Prostate gland (tissue), 2 donors: ENCODE results near the gene FNDC3B. TPM values are rescaled to one million over a fixed set of nuclear protein-coding genes. Genes with fewer than 3 reads are reported as not detected.

Experiments
- DNase-seq: peaks from one replicate; pipeline ENCODE4 v3.0.0-alpha.2; 2019; ENCODE audit warnings: low spot score
- H3K27ac ChIP-seq, 2 donors: fragments of 200-600 bp; sonication (generic); 2 replicates each; pipeline ENCODE4 v1.5.1; 2017 to 2019
- H3K27me3 ChIP-seq: fragments of 200-600 bp; sonication (generic); replicated peaks from 2 replicates; pipeline ENCODE4 v1.5.1; 2019; ENCODE audit not compliant: insufficient read depth
- H3K36me3 ChIP-seq, 2 donors: fragments of 200-600 bp; sonication (generic); 1 replicate in 1 of 2; 2 replicates in 1 of 2; pipeline versions ENCODE4 v1.5.1 to v1.8.1; 2017 to 2019
- H3K4me1 ChIP-seq: fragments of 200-600 bp; sonication (generic); replicated peaks from 2 replicates; pipeline ENCODE4 v1.5.1; 2019
- H3K4me3 ChIP-seq, 2 donors: fragments of 200-600 bp; sonication (generic); 2 replicates each; pipeline ENCODE4 v1.5.1; 2017 to 2019
- H3K9me3 ChIP-seq: fragments of 200-600 bp; sonication (generic); 2 replicates; pipeline ENCODE4 v1.5.1; 2017
- CTCF ChIP-seq, 4 experiments: fragments of 200-600 bp in 2 of 4; fragments of 450-650 bp in 2 of 4; sonication (generic) in 2 of 4; IDR thresholded peaks; 1 replicate in 3 of 4; 2 replicates in 1 of 4; pipeline ENCODE4 v1.5.1; 2016 to 2019; ENCODE audit warnings: antibody characterized with exemption in 4 of 4, mild to moderate bottlenecking in 2 of 4, moderate library complexity in 2 of 4
- POLR2A ChIP-seq: fragments of 450-650 bp; IDR thresholded peaks from one replicate; pipeline ENCODE4 v1.6.1; 2016; ENCODE audit warnings: antibody characterized with exemption, mild to moderate bottlenecking
- POLR2AphosphoS5 ChIP-seq: sonication (generic); formaldehyde crosslinking; IDR thresholded peaks from one replicate; pipeline ENCODE4 v1.6.1; 2017; ENCODE audit warnings: antibody characterized with exemption
- whole genome bisulfite sequencing: methylation state at CpG from one replicate; pipeline ENCODE4 v1.1.5; 2018; 5-methylcytosine and 5-hydroxymethylcytosine counted together
- intact Hi-C: fragments of 100-400 bp; cut with DNase I; formaldehyde crosslinking; loops from one replicate; pipeline ENCODE4 v1.14.2; 2022
- total RNA-seq, 2 donors: library from RNA; depleted of rRNA; stranded (reverse); fragments of >200 nt; gene quantifications; one replicate each; pipeline ENCODE4 v1.1.0, GENCODE V29; 2016

The FNDC3B gene
- total RNA-seq, 2 donors from 2014 or later = 35.9 to 62.4 TPM

DNA sequence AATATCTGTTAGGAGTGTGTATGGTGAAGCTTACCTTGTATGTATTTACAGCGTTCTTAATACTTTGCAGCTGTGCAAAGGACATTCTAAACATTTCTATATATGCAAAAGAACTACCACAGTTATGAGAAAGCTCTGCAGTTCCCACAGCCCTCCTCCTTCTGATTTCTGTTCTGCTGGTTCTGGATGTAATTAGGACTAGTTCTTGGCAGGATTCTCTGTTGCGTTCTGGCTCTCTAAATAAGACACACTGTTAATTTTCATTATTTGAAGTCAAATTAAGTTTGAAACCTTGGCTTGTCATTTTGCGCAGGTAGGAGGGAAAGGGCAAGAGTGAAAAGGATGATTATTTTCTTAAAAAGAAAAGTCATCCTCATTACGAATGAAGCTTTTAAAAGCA lies 76.4 kb downstream of the FNDC3B start:
- DNase-seq = no peak
- no peak for TF ChIP-seq CTCF (IDR thresholded peaks at IDR 0.05)
- no peak for TF ChIP-seq POLR2AphosphoS5
- TF ChIP-seq POLR2A = no peak

GRCh38 chr3:172118019-172118418 lies 78.6 kb downstream of the FNDC3B start:
- DNase-seq = no peak
- Histone ChIP-seq H3K4me1 (peaks cover 7% of the 10 kb centered on the region), H3K27ac (no peak overlapping the region), H3K27me3 (no peaks in the 10 kb centered on the region), H3K36me3 (no peaks in the 10 kb centered on the region), H3K9me3 (no peaks in the 10 kb centered on the region), H3K4me3 (no peak overlapping the region)
- WGBS = 76% methylated on average over 4 of the region's 4 CpGs
- no peak for TF ChIP-seq CTCF (IDR thresholded peaks at IDR 0.05)
- TF ChIP-seq POLR2AphosphoS5 = no peak
- no peak for TF ChIP-seq POLR2A
- intact Hi-C loops = no loop called here

More for the DNA sequence above, 76.4 kb downstream of the FNDC3B start:
- intact Hi-C loops = no loop called here
- Histone ChIP-seq H3K4me3 (no peak overlapping the region), H3K27ac (no peak overlapping the region), H3K36me3 (no peaks in the 10 kb centered on the region), H3K27me3 (no peaks in the 10 kb centered on the region), H3K4me1 (peaks cover 7% of the 10 kb centered on the region), H3K9me3 (no peaks in the 10 kb centered on the region)
- WGBS = 33% methylated on average over 4 of the region's 4 CpGs

DNA sequence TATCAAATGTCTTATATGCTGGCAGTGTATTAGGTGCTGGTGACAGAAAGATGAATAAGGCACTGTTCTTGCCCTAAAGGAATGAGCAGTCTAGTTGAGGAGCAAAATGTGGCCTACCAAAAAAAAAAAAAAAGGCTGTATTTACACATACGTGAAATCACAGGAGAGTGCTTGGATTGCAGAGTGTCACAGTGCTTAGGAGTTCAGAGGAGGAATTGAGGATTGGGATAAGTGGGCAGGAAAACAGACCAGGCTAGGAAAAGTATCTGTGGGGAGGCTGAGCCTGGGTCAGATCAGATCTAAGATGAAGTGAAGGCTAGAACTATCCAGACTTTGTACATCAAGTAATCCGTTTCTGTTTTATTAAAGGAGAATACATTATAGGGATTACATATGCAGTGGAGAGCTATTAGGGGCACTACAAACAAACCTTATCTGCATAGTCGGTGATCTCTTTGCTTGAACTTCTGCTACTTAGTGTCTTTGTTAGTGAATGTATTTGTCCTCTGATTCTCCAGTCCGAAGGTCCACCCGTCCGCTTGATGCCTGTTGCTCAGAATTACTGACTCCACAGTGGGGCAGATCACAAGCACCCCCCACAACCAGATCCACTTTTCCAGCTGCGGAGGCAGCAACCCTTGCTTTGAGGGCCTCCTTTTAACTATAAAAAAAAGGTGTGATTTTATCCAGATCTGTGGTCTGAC lies 80.0 kb downstream of the FNDC3B start:
- no peak for DNase-seq
- no peaks in the 10 kb centered on the region for H3K27me3 ChIP-seq
- H3K4me1 ChIP-seq = peaks cover 7% of the 10 kb centered on the region
- no peaks in the 10 kb centered on the region for H3K9me3 ChIP-seq
- TF ChIP-seq CTCF (IDR thresholded peaks at IDR 0.05) (no peak), POLR2AphosphoS5 (no peak), POLR2A (no peak)
- H3K36me3 ChIP-seq = no peaks in the 10 kb centered on the region
- WGBS = 87% methylated on average over 7 of the region's 7 CpGs
- H3K4me3 ChIP-seq = no peak overlapping the region
- no peak overlapping the region for H3K27ac ChIP-seq
- intact Hi-C loops = no loop called here

- H3K4me3 ChIP-seq = no peak overlapping the region
- no peaks in the 10 kb centered on the region for H3K36me3 ChIP-seq
- no peak for TF ChIP-seq POLR2A
- no peak for TF ChIP-seq CTCF (IDR thresholded peaks at IDR 0.05)
- no peak for TF ChIP-seq POLR2AphosphoS5
- peaks cover 14% of the 10 kb centered on the region for H3K4me1 ChIP-seq
- intact Hi-C loops = no loop called here
- no peaks in the 10 kb centered on the region for H3K27me3 ChIP-seq
- no peaks in the 10 kb centered on the region for H3K9me3 ChIP-seq
- DNase-seq = no peak
- no peak overlapping the region for H3K27ac ChIP-seq
- WGBS = 94% methylated on average over 6 of the region's 6 CpGs
These were observed 81.5 kb downstream of the FNDC3B start for GRCh38 chr3:172120912-172121311.

GRCh38 chr3:172121981-172122380 lies 82.6 kb downstream of the FNDC3B start:
- Histone ChIP-seq H3K4me3 (no peak overlapping the region), H3K9me3 (no peaks in the 10 kb centered on the region), H3K27me3 (no peaks in the 10 kb centered on the region), H3K36me3 (no peaks in the 10 kb centered on the region), H3K27ac (no peak overlapping the region), H3K4me1 (peaks cover 19% of the 10 kb centered on the region)
- DNase-seq = no peak
- TF ChIP-seq POLR2A (no peak), POLR2AphosphoS5 (no peak), CTCF (IDR thresholded peaks at IDR 0.05) (no peak)
- WGBS = 51% methylated on average over 6 of the region's 6 CpGs
- intact Hi-C loops = no loop called here
